SU-DHL-6 (cell line): ENCODE measurements around the gene PDCD5.

ENCODE experiments used
- EZH2phosphoT487 ChIP-seq: fragments of 200-600 bp; sonication (generic), shearing (Covaris generic); conservative IDR thresholded peaks from 2 replicates; pipeline ENCODE4 v1.6.1; 2018; ENCODE audit warnings: mild to moderate bottlenecking, antibody characterized with exemption, low read length, moderate library complexity, mixed read lengths
- TF ChIP-seq, protein P1 (sequence below): fragments of 200-600 bp; sonication (generic); IDR thresholded peaks from one replicate; pipeline ENCODE4 v1.5.1; 2017; ENCODE audit warnings: antibody characterized with exemption, mild to moderate bottlenecking, low read length, moderate library complexity; ENCODE audit not compliant: insufficient read depth, poor library complexity, severe bottlenecking

DNA sequence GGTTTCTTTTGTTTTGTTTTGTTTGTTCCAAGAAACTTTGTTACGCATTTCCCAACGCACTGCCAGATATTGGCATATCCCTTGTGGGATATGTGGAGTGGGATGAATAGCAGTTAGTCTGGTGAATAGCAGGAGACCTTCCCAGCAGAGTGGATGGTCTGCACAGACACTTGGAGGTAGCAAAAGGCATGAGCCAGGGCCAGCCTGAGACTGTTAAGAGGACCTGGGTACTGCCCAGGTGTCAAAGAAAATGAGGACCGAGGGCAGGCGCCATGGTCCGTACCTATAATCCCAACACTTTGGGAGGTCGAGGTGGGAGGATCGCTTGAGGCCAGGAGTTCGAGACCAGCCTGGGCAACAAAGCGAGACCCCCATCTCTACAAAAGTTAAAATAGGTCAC lies 13.5 kb upstream of the PDCD5 start:
- TF ChIP-seq, protein P1, sequence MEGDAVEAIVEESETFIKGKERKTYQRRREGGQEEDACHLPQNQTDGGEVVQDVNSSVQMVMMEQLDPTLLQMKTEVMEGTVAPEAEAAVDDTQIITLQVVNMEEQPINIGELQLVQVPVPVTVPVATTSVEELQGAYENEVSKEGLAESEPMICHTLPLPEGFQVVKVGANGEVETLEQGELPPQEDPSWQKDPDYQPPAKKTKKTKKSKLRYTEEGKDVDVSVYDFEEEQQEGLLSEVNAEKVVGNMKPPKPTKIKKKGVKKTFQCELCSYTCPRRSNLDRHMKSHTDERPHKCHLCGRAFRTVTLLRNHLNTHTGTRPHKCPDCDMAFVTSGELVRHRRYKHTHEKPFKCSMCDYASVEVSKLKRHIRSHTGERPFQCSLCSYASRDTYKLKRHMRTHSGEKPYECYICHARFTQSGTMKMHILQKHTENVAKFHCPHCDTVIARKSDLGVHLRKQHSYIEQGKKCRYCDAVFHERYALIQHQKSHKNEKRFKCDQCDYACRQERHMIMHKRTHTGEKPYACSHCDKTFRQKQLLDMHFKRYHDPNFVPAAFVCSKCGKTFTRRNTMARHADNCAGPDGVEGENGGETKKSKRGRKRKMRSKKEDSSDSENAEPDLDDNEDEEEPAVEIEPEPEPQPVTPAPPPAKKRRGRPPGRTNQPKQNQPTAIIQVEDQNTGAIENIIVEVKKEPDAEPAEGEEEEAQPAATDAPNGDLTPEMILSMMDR: no peak
- no peak for TF ChIP-seq EZH2phosphoT487
